SK-N-SH (cell line): ENCODE measurements around the gene EFHC1. TPM values are rescaled to one million over a fixed set of nuclear protein-coding genes. Genes with fewer than 3 reads are reported as not detected.

Experiments used
- CTCF ChIA-PET: fragments of 300-600, 350-600 bp; formaldehyde crosslinking; extraction: SDS; loops from one replicate; lab custom pipeline; 2021; lab: Yijun Ruan, JAX
- POLR2A ChIA-PET: fragments of 350-600 bp; sonication (Branson Sonifier 250); formaldehyde crosslinking; extraction: SDS; loops from one replicate; lab custom pipeline; 2020; ENCODE audit warnings: antibody characterized with exemption, inconsistent platforms; lab: Yijun Ruan, JAX
- DNase-seq: peaks from one replicate; pipeline ENCODE4 v3.0.0; 2012
- H2AFZ ChIP-seq: fragments of 200-600 bp; sonication (generic); 2 replicates; pipeline ENCODE4 v1.8.1; 2016; ENCODE audit warnings: antibody characterized with exemption, mild to moderate bottlenecking, low read depth
- H3F3A ChIP-seq: fragments of 200-600 bp; sonication (generic); replicated peaks from 2 replicates; pipeline ENCODE3; 2016; ENCODE audit warnings: antibody characterized with exemption, mild to moderate bottlenecking; ENCODE audit not compliant: insufficient read depth
- H3K27ac ChIP-seq, 2 experiments: fragments of 200-500 bp in 1 of 2; fragments of 200-600 bp in 1 of 2; sonication (Bioruptor generic) in 1 of 2; sonication (generic), shearing (Covaris generic) in 1 of 2; 2 replicates each; pipeline versions ENCODE4 v1.5.1 to v1.6.1; 2014 to 2016; ENCODE audit warnings: low read depth in 2 of 2, inconsistent platforms in 1 of 2, low read length in 1 of 2, mild to moderate bottlenecking in 1 of 2, mixed read lengths in 1 of 2
- H3K27me3 ChIP-seq: fragments of 200-600 bp; sonication (generic), shearing (Covaris generic); 2 replicates; pipeline ENCODE4 v1.6.1; 2016; ENCODE audit warnings: mixed run types; ENCODE audit not compliant: insufficient read depth
- H3K36me3 ChIP-seq, 2 experiments: fragments of 200-500 bp in 1 of 2; fragments of 200-600 bp in 1 of 2; sonication (Bioruptor generic) in 1 of 2; sonication (generic) in 1 of 2; replicated peaks in 1 of 2; 2 replicates each; pipeline versions ENCODE3 to v1.5.1; 2014 to 2016; ENCODE audit warnings: low read length in 1 of 2, mild to moderate bottlenecking in 1 of 2; ENCODE audit not compliant: insufficient read depth in 2 of 2, control insufficient read depth in 1 of 2
- H3K4me1 ChIP-seq, 2 experiments: fragments of 200-500 bp in 1 of 2; fragments of 200-600 bp in 1 of 2; sonication (Bioruptor generic) in 1 of 2; sonication (generic), shearing (Covaris generic) in 1 of 2; 2 replicates each; pipeline versions ENCODE4 v1.5.1 to v1.6.1; 2014 to 2016; ENCODE audit warnings: low read depth in 1 of 2, low read length in 1 of 2, mixed run types in 1 of 2; ENCODE audit not compliant: insufficient read depth in 2 of 2, control insufficient read depth in 1 of 2
- H3K4me2 ChIP-seq: fragments of 200-600 bp; sonication (generic), shearing (Covaris generic); 2 replicates; pipeline ENCODE4 v1.6.1; 2017; ENCODE audit warnings: mixed run types
- H3K4me3 ChIP-seq, 2 experiments: fragments of 200-500 bp in 1 of 2; fragments of 200-600 bp in 1 of 2; sonication (Bioruptor generic) in 1 of 2; sonication (generic), shearing (Covaris generic) in 1 of 2; 2 replicates each; pipeline versions ENCODE4 v1.5.1 to v1.8.1; 2014 to 2016; ENCODE audit warnings: low read depth in 2 of 2, inconsistent platforms in 1 of 2, low read length in 1 of 2, mild to moderate bottlenecking in 1 of 2, mixed read lengths in 1 of 2, moderate library complexity in 1 of 2
- H3K79me2 ChIP-seq: fragments of 200-600 bp; sonication (generic); 2 replicates; pipeline ENCODE4 v1.8.1; 2017; ENCODE audit warnings: mild to moderate bottlenecking; ENCODE audit not compliant: insufficient read depth
- H3K9ac ChIP-seq: fragments of 200-600 bp; sonication (generic); 2 replicates; pipeline ENCODE4 v1.6.1; 2017; ENCODE audit warnings: mixed run types
- H3K9me2 ChIP-seq: fragments of 200-600 bp; sonication (generic); 2 replicates; pipeline ENCODE4 v1.6.1; 2017; ENCODE audit warnings: mixed run types
- H3K9me3 ChIP-seq: fragments of 200-600 bp; sonication (generic); 2 replicates; pipeline ENCODE4 v1.6.1; 2017; ENCODE audit warnings: mixed run types, mild to moderate bottlenecking, moderate library complexity
- H4K20me1 ChIP-seq: fragments of 200-600 bp; sonication (generic); 2 replicates; pipeline ENCODE4 v1.6.1; 2017; ENCODE audit warnings: mild to moderate bottlenecking, mixed run types; ENCODE audit not compliant: insufficient read depth
- CHD2 ChIP-seq: fragments of 150-350 bp; IDR thresholded peaks from 2 replicates; pipeline ENCODE4 v1.6.1; 2018; ENCODE audit warnings: low read length; ENCODE audit not compliant: partially characterized antibody
- CTCF ChIP-seq: fragments of 200-600 bp; sonication (generic); IDR thresholded peaks from 2 replicates; pipeline ENCODE4 v1.6.1; 2017; ENCODE audit warnings: antibody characterized with exemption, mild to moderate bottlenecking, moderate library complexity
- ELF1 ChIP-seq: IDR thresholded peaks from 2 replicates; pipeline ENCODE4 v1.4.0; 2012
- FOXJ3 ChIP-seq: sonication (generic); formaldehyde crosslinking; IDR thresholded peaks from 2 replicates; pipeline ENCODE4 v1.5.1; 2020; ENCODE audit warnings: mild to moderate bottlenecking, missing genetic modification reagents
- FOXM1 ChIP-seq: IDR thresholded peaks from 2 replicates; pipeline ENCODE4 v1.4.0; 2012; ENCODE audit warnings: low read depth, mild to moderate bottlenecking
- GATA2 ChIP-seq: sonication (generic); formaldehyde crosslinking; IDR thresholded peaks from 2 replicates; pipeline ENCODE4 v1.5.0; 2020; ENCODE audit warnings: mild to moderate bottlenecking, missing genetic modification reagents
- JUND ChIP-seq: IDR thresholded peaks from 2 replicates; pipeline ENCODE4 v1.4.0; 2012
- MEF2A ChIP-seq: IDR thresholded peaks from 2 replicates; pipeline ENCODE4 v1.4.0; 2012; ENCODE audit warnings: low read depth, borderline replicate concordance
- MXI1 ChIP-seq: IDR thresholded peaks from 2 replicates; pipeline ENCODE4 v1.6.1; 2012; ENCODE audit warnings: mild to moderate bottlenecking, low read depth, low read length, improper control_type of control experiment
- NFIC ChIP-seq: IDR thresholded peaks from 2 replicates; pipeline ENCODE4 v1.4.0; 2012; ENCODE audit warnings: borderline replicate concordance
- NRF1 ChIP-seq: IDR thresholded peaks from 2 replicates; pipeline ENCODE4 v1.6.1; 2012; ENCODE audit warnings: low read depth, mild to moderate bottlenecking, low read length
- PBX3 ChIP-seq: IDR thresholded peaks from 2 replicates; pipeline ENCODE4; 2012
- POLR2AphosphoS5 ChIP-seq: IDR thresholded peaks from 2 replicates; pipeline ENCODE4 v1.6.1; 2012; ENCODE audit warnings: low read depth, low read length
- RCOR1 ChIP-seq: fragments of 150-350 bp; IDR thresholded peaks from 2 replicates; pipeline ENCODE4 v1.6.1; 2017; ENCODE audit warnings: antibody characterized with exemption, low read length
- RXRA ChIP-seq: IDR thresholded peaks from 2 replicates; pipeline ENCODE4 v1.4.0; 2012; ENCODE audit warnings: low read depth, mild to moderate bottlenecking, borderline replicate concordance
- TAF1 ChIP-seq: IDR thresholded peaks from 2 replicates; pipeline ENCODE4 v1.6.1; 2012; ENCODE audit warnings: low read depth, mild to moderate bottlenecking, low read length, moderate library complexity, borderline replicate concordance
- YY1 ChIP-seq: IDR thresholded peaks from 2 replicates; pipeline ENCODE4 v1.4.0; 2012; ENCODE audit warnings: low read depth, mild to moderate bottlenecking
- ZBTB33 ChIP-seq: IDR thresholded peaks from 2 replicates; pipeline ENCODE4 v1.4.0; 2012; ENCODE audit warnings: low read depth, borderline replicate concordance
- WGBS: methylation state at CpG from one replicate; pipeline ENCODE4 v1.1.6; 2017; ENCODE audit warnings: low lambda C conversion rate; 5-methylcytosine and 5-hydroxymethylcytosine counted together
- polyA plus RNA-seq, 3 experiments: library from polyadenylated mRNA; depleted of rRNA; stranded (reverse); fragments of >200 nt; gene quantifications; 2 replicates each; pipeline ENCODE4 v1.2.3, GENCODE V29; 2012
- TF ChIP-seq, protein P1 (sequence below): IDR thresholded peaks from 2 replicates; pipeline ENCODE4 v1.4.0; 2012; ENCODE audit warnings: low read depth, borderline replicate concordance

EFHC1 gene
- polyA plus RNA-seq, 1 of the 3 experiments (the other 2 are of a cell fraction): 39.4 TPM

- TF ChIP-seq CTCF (no peak), NFIC (peak; percentile 44)
Measured at GRCh38 chr6:52512199-52512598, 92.1 kb downstream of the EFHC1 start (continued).

- 92% methylated on average over 2 of the region's 2 CpGs for WGBS
- CTCF ChIA-PET: no interaction called here
Measured at GRCh38 chr6:52513464-52513863, 93.3 kb downstream of the EFHC1 start.

DNA sequence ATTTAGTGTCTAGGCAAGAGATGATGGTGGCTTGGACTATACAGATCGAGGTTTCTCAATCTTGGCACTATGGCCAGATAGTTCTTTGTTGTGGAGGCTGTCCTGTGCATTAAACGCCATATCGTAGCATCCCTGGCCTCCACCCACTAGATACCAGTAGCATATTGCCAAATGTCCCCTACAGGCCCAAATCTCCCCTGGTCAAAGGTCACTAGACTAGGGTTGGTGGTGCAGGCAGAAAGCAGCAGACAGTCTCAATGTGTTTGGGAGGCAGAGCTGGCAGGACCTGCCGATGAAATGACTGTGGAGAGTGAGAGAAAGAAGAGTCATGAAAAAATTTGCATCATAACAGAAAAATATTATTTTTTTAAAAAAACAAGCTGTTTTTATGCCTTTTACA, 93.8 kb downstream of the EFHC1 start:
- Histone ChIP-seq H3F3A (peaks cover 42% of the 10 kb centered on the region), H3K27ac (peak overlapping the region in 1 of 2 experiments; percentile 92; a peak in 1 of 4 replicates)
- TF ChIP-seq FOXJ3: no peak
- TF ChIP-seq GATA2 (CRISPR knock-in tag): no peak
- TF ChIP-seq MEF2A: no peak
- TF ChIP-seq RCOR1: no peak
- TF ChIP-seq TAF1: no peak
- TF ChIP-seq CHD2: no peak
- TF ChIP-seq RXRA: no peak
- no peak for TF ChIP-seq ZBTB33
- no peak for TF ChIP-seq MXI1
- no peak for TF ChIP-seq ELF1
- no peak for TF ChIP-seq NFIC
- TF ChIP-seq YY1: no peak
- TF ChIP-seq, protein P1, sequence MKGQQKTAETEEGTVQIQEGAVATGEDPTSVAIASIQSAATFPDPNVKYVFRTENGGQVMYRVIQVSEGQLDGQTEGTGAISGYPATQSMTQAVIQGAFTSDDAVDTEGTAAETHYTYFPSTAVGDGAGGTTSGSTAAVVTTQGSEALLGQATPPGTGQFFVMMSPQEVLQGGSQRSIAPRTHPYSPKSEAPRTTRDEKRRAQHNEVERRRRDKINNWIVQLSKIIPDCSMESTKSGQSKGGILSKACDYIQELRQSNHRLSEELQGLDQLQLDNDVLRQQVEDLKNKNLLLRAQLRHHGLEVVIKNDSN: no peak
- TF ChIP-seq POLR2AphosphoS5: no peak
- no peak for TF ChIP-seq NRF1
- TF ChIP-seq FOXM1: no peak
- TF ChIP-seq, all 33 proteins: peak for 0
- Histone ChIP-seq H3K4me1 (peaks cover 43 to 64% of the 10 kb centered on the region in 2 experiments), H3K9me2 (no peaks in the 10 kb centered on the region), H3K9me3 (no peaks in the 10 kb centered on the region), H3K9ac (no peak overlapping the region), H3K4me2 (no peak overlapping the region), H3K36me3 (peaks cover 55 to 64% of the 10 kb centered on the region in 2 experiments), H4K20me1 (no peaks in the 10 kb centered on the region), H3K27me3 (no peaks in the 10 kb centered on the region), H3K4me3 (no peak overlapping the region), H2AFZ (no peak overlapping the region), H3K79me2 (peaks cover 38% of the 10 kb centered on the region)
- DNase-seq: no peak
- ChIA-PET CTCF (no interaction called here), POLR2A (no interaction called here)
- WGBS: 98% methylated on average over 4 of the region's 4 CpGs

More at GRCh38 chr6:52513464-52513863, 93.3 kb downstream of the EFHC1 start:
- Histone ChIP-seq H2AFZ (no peak overlapping the region), H3K4me2 (no peak overlapping the region), H3K36me3 (peaks cover 54 to 66% of the 10 kb centered on the region in 2 experiments), H3K27me3 (no peaks in the 10 kb centered on the region), H3K27ac (peak overlapping the region; percentile 2 to 92; a peak in 2 of 4 replicates), H3K4me1 (peaks cover 39 to 60% of the 10 kb centered on the region in 2 experiments), H3K4me3 (no peak overlapping the region), H3K79me2 (peaks cover 34% of the 10 kb centered on the region; the same call in 1 of the 2 replicates), H3K9ac (no peak overlapping the region), H3F3A (peaks cover 38% of the 10 kb centered on the region), H4K20me1 (no peaks in the 10 kb centered on the region)
- POLR2A ChIA-PET: no interaction called here
- DNase-seq: no peak
- TF ChIP-seq ELF1 (no peak), JUND (no peak), GATA2 (CRISPR knock-in tag) (no peak), RXRA (no peak), MEF2A (no peak), PBX3 (no peak), FOXJ3 (no peak)
- TF ChIP-seq, all 33 proteins: peak for 0
- Histone ChIP-seq H3K9me2 (no peaks in the 10 kb centered on the region), H3K9me3 (no peaks in the 10 kb centered on the region)
